Adrenal gland (tissue), 5 donors: ENCODE data around the gene MYOC.

ENCODE experiments used
- POLR2A ChIP-seq, 2 donors: fragments of 450-650 bp; IDR thresholded peaks; one replicate each; pipeline ENCODE4 v1.6.1; 2017; ENCODE audit warnings: antibody characterized with exemption in 2 of 2, mild to moderate bottlenecking in 2 of 2, moderate library complexity in 1 of 2
- TF ChIP-seq, protein P1 (sequence below), 6 experiments: fragments of 450-650 bp in 4 of 6; fragments of 200-600 bp in 2 of 6; sonication (generic) in 1 of 6; IDR thresholded peaks; 1 replicate in 5 of 6; 2 replicates in 1 of 6; pipeline versions ENCODE4 v1.5.1 to v1.8.0; 2016 to 2021; ENCODE audit warnings: antibody characterized with exemption in 6 of 6, mild to moderate bottlenecking in 2 of 6, moderate library complexity in 1 of 6
- donor health status: DM: no; HTN: no; CAD: no.

DNA sequence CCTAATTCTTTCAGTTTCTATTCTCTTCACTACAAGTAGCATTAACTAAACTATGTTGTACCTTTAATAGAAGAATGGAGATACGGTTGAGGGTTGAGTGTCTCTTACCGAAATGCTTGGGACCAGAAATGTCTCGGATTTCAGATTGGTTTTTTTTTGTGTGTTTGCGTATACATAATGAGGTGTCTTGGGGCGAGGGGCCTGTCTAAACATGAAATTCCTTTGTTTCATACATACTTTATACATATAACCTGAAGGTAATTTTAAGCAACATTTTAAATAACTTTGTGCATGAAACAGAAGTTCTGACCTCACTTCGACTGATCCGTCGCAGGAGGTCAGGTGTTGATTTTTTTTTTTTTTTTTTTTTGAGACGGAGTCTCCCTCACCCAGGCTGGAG, 66.8 kb downstream of the MYOC start:
- TF ChIP-seq, protein P1, sequence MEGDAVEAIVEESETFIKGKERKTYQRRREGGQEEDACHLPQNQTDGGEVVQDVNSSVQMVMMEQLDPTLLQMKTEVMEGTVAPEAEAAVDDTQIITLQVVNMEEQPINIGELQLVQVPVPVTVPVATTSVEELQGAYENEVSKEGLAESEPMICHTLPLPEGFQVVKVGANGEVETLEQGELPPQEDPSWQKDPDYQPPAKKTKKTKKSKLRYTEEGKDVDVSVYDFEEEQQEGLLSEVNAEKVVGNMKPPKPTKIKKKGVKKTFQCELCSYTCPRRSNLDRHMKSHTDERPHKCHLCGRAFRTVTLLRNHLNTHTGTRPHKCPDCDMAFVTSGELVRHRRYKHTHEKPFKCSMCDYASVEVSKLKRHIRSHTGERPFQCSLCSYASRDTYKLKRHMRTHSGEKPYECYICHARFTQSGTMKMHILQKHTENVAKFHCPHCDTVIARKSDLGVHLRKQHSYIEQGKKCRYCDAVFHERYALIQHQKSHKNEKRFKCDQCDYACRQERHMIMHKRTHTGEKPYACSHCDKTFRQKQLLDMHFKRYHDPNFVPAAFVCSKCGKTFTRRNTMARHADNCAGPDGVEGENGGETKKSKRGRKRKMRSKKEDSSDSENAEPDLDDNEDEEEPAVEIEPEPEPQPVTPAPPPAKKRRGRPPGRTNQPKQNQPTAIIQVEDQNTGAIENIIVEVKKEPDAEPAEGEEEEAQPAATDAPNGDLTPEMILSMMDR (IDR thresholded peaks at IDR 0.05) = no peak
- TF ChIP-seq POLR2A (IDR thresholded peaks at IDR 0.05) = no peak
